ENCODE measurements around the gene ABTB1. TPM values are rescaled to one million over a fixed set of nuclear protein-coding genes. Genes with fewer than 3 reads are reported as not detected.

ABTB1 gene
- total and polyA plus RNA-seq, 2 experiments from 2014 or later, result 3.7 to 5.7 TPM

DNA sequence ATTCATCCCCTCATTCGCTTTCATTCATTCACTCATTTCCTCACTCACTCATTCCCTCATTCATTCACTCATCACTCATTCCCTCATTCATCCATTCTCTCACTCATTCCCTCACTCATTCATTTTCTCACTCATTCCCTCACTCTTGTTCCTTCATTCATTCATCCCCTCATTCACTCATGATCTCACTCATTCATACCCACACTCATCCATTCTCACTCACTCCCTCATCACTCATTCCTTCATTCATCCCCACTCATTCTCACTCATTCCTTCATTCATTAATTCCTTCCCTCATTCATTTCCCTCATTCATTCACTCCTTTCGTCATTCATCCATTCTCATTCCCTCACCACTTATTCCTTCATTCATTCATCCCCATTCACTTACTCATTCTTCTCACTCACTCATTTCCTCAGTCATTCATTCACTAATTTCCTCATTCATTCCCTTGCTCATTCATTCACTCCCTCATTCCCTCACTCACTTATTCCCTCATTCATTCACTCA, 14.5 kb downstream of the ABTB1 start:
- no peak overlapping the region for H3K4me2 ChIP-seq
- ATAC-seq (no peak), DNase-seq (ENCODE audit: low spot score) (no peak)
- H3K4me3 ChIP-seq, result no peak overlapping the region
- no peaks in the 10 kb centered on the region for H3K36me3 ChIP-seq (ENCODE audit: insufficient read depth)
- Mint-ChIP-seq H3K4me3 (no peak overlapping the region), H3K27ac (no peak overlapping the region), H3K27me3 (ENCODE audit: insufficient read depth, low read depth, poor library complexity) (peaks cover 14% of the 10 kb centered on the region), H3K4me1 (peaks cover 23% of the 10 kb centered on the region), H3K36me3 (ENCODE audit: low read depth) (no peaks in the 10 kb centered on the region), H3K9me3 (no peaks in the 10 kb centered on the region; the same call in 2 of the 3 replicates)
- H4K20me1 ChIP-seq (replicated peaks; ENCODE audit: insufficient read depth), result no peaks in the 10 kb centered on the region
- 0 out of 2 replicates have a peak, but pooled peaks cover 4% of the 10 kb centered on the region for H3K9me2 ChIP-seq (ENCODE audit: insufficient read depth)
- TF ChIP-seq CREB1 (CRISPR knock-in tag; IDR thresholded peaks at IDR 0.05; ENCODE audit: low read depth) (no peak), EZH2phosphoT487 (IDR thresholded peaks at IDR 0.05; ENCODE audit: unreplicated experiment) (no peak), ZNF462 (CRISPR knock-in tag; IDR thresholded peaks at IDR 0.05) (no peak), ZNF331 (CRISPR knock-in tag; IDR thresholded peaks at IDR 0.05; ENCODE audit: low read depth) (no peak), JUNB (IDR thresholded peaks at IDR 0.05; ENCODE audit: unreplicated experiment) (no peak), NANOG (IDR thresholded peaks at IDR 0.05; ENCODE audit: borderline replicate concordance) (no peak), EZH2 (IDR thresholded peaks at IDR 0.05; ENCODE audit: low read depth, unreplicated experiment) (no peak), STAT1 (IDR thresholded peaks at IDR 0.05; ENCODE audit: unreplicated experiment) (no peak), ZNF114 (CRISPR knock-in tag; IDR thresholded peaks at IDR 0.05) (no peak), REST (IDR thresholded peaks at IDR 0.05; ENCODE audit: unreplicated experiment) (no peak), POLR2AphosphoS5 (IDR thresholded peaks at IDR 0.05; ENCODE audit: low read depth) (no peak), ETS1 (IDR thresholded peaks at IDR 0.05) (no peak)
- TF ChIP-seq, protein P1, sequence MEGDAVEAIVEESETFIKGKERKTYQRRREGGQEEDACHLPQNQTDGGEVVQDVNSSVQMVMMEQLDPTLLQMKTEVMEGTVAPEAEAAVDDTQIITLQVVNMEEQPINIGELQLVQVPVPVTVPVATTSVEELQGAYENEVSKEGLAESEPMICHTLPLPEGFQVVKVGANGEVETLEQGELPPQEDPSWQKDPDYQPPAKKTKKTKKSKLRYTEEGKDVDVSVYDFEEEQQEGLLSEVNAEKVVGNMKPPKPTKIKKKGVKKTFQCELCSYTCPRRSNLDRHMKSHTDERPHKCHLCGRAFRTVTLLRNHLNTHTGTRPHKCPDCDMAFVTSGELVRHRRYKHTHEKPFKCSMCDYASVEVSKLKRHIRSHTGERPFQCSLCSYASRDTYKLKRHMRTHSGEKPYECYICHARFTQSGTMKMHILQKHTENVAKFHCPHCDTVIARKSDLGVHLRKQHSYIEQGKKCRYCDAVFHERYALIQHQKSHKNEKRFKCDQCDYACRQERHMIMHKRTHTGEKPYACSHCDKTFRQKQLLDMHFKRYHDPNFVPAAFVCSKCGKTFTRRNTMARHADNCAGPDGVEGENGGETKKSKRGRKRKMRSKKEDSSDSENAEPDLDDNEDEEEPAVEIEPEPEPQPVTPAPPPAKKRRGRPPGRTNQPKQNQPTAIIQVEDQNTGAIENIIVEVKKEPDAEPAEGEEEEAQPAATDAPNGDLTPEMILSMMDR (conservative IDR thresholded peaks at IDR 0.05; ENCODE audit: low read depth in 2 of 2), result no peak
- H3K79me2 ChIP-seq (replicated peaks; ENCODE audit: insufficient read depth), result no peaks in the 10 kb centered on the region
- no peaks in the 10 kb centered on the region for H3K27me3 ChIP-seq (ENCODE audit: insufficient read depth)
- no peak overlapping the region for H2AFZ ChIP-seq
- no peaks in the 10 kb centered on the region for H3F3A ChIP-seq (replicated peaks; ENCODE audit: low read depth)
- H3K4me1 ChIP-seq (ENCODE audit: insufficient read depth), result peaks cover 8% of the 10 kb centered on the region; the same call in 1 of the 2 replicates
- H3K27ac ChIP-seq (ENCODE audit: low read depth), result no peak overlapping the region
